OCI-LY1 (cell line): Measurements from ENCODE around the gene TCF4.
A peak's percentile ranks its signal among the peaks of the same experiment; 100 is the strongest.

Source experiments
- H2AFZ ChIP-seq: fragments of 200-600 bp; sonication (generic), shearing (Covaris generic); 2 replicates; pipeline ENCODE4 v1.6.0; 2014; ENCODE audit warnings: antibody characterized with exemption, mild to moderate bottlenecking, low read length
- H3F3A ChIP-seq: fragments of 200-600 bp; sonication (generic), shearing (Covaris generic); 2 replicates; pipeline ENCODE4 v1.6.0; 2014; ENCODE audit warnings: mild to moderate bottlenecking, antibody characterized with exemption, low read length, moderate library complexity; ENCODE audit not compliant: insufficient read depth
- H3K27ac ChIP-seq: fragments of 200-600 bp; sonication (generic); 2 replicates; pipeline ENCODE4 v1.5.1; 2014; ENCODE audit warnings: low read length, mixed run types, mild to moderate bottlenecking, low read depth; ENCODE audit not compliant: poor library complexity, severe bottlenecking
- H3K27me3 ChIP-seq: fragments of 200-600 bp; sonication (generic); 2 replicates; pipeline ENCODE4 v1.6.0; 2014; ENCODE audit warnings: antibody characterized with exemption, mild to moderate bottlenecking, low read length, moderate library complexity; ENCODE audit not compliant: insufficient read depth
- H3K36me3 ChIP-seq: fragments of 200-600 bp; sonication (generic); 2 replicates; pipeline ENCODE4 v1.6.1; 2014; ENCODE audit warnings: mild to moderate bottlenecking, antibody characterized with exemption, low read length, moderate library complexity, mixed read lengths; ENCODE audit not compliant: insufficient read depth
- H3K4me1 ChIP-seq: fragments of 200-600 bp; sonication (generic); 2 replicates; pipeline ENCODE4 v1.5.1; 2014; ENCODE audit warnings: mild to moderate bottlenecking, low read length, moderate library complexity; ENCODE audit not compliant: insufficient read depth, severe bottlenecking
- H3K4me2 ChIP-seq: fragments of 200-600 bp; sonication (generic), shearing (Covaris generic); 2 replicates; pipeline ENCODE4 v1.6.1; 2014; ENCODE audit warnings: low read length
- H3K4me3 ChIP-seq: fragments of 200-600 bp; sonication (generic); 2 replicates; pipeline ENCODE4 v1.5.1; 2014; ENCODE audit warnings: low read length, low read depth, mild to moderate bottlenecking, mixed read lengths; ENCODE audit not compliant: poor library complexity, severe bottlenecking
- H3K79me2 ChIP-seq: fragments of 200-600 bp; shearing (Covaris generic); 2 replicates; pipeline ENCODE4 v1.6.1; 2016; ENCODE audit warnings: mixed run types, low read length, mixed read lengths; ENCODE audit not compliant: insufficient read depth
- H3K9ac ChIP-seq: fragments of 200-600 bp; sonication (generic), shearing (Covaris generic); 2 replicates; pipeline ENCODE4 v1.6.1; 2014; ENCODE audit warnings: mild to moderate bottlenecking, low read length, mixed read lengths
- H3K9me2 ChIP-seq: fragments of 200-600 bp; sonication (generic), shearing (Covaris generic); 2 replicates; pipeline ENCODE4 v1.6.1; 2014; ENCODE audit warnings: low read depth, mild to moderate bottlenecking, low read length, mixed read lengths
- H3K9me3 ChIP-seq: fragments of 200-600 bp; shearing (Covaris generic); 2 replicates; pipeline ENCODE4 v1.6.1; 2014; ENCODE audit warnings: low read length, mixed read lengths
- H4K20me1 ChIP-seq: fragments of 200-600 bp; sonication (generic), shearing (Covaris generic); 2 replicates; pipeline ENCODE4 v1.6.0; 2016; ENCODE audit warnings: mild to moderate bottlenecking, low read length; ENCODE audit not compliant: insufficient read depth
- EZH2 ChIP-seq: fragments of 200-600 bp; sonication (generic), shearing (Covaris generic); IDR thresholded peaks from 2 replicates; pipeline ENCODE4 v1.8.0; 2017; ENCODE audit warnings: borderline replicate concordance, mixed run types, mild to moderate bottlenecking, antibody characterized with exemption, low read length, moderate library complexity, mixed read lengths
- TF ChIP-seq, protein P1 (sequence below): fragments of 200-600 bp; sonication (generic), shearing (Covaris generic); IDR thresholded peaks from 2 replicates; pipeline ENCODE4 v1.5.1; 2017; ENCODE audit warnings: mild to moderate bottlenecking, antibody characterized with exemption, low read length, moderate library complexity, mixed read lengths

The TCF4 gene

GRCh38 chr18:55543130-55543704, 44.8 kb downstream of the TCF4 start:
- no peak overlapping the region for H2AFZ ChIP-seq
- H3K9ac ChIP-seq: no peak overlapping the region
- no peaks in the 10 kb centered on the region for H3F3A ChIP-seq
- 0 out of 2 replicates have a peak, but pooled peaks cover 3% of the 10 kb centered on the region for H3K9me3 ChIP-seq
- no peak overlapping the region for H3K4me3 ChIP-seq
- no peaks in the 10 kb centered on the region for H4K20me1 ChIP-seq
- no peak overlapping the region for H3K27ac ChIP-seq
- H3K4me1 ChIP-seq: peaks cover 67% of the 10 kb centered on the region
- TF ChIP-seq, protein P1, sequence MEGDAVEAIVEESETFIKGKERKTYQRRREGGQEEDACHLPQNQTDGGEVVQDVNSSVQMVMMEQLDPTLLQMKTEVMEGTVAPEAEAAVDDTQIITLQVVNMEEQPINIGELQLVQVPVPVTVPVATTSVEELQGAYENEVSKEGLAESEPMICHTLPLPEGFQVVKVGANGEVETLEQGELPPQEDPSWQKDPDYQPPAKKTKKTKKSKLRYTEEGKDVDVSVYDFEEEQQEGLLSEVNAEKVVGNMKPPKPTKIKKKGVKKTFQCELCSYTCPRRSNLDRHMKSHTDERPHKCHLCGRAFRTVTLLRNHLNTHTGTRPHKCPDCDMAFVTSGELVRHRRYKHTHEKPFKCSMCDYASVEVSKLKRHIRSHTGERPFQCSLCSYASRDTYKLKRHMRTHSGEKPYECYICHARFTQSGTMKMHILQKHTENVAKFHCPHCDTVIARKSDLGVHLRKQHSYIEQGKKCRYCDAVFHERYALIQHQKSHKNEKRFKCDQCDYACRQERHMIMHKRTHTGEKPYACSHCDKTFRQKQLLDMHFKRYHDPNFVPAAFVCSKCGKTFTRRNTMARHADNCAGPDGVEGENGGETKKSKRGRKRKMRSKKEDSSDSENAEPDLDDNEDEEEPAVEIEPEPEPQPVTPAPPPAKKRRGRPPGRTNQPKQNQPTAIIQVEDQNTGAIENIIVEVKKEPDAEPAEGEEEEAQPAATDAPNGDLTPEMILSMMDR: no peak
- TF ChIP-seq EZH2: no peak
- H3K4me2 ChIP-seq: no peak overlapping the region
- H3K9me2 ChIP-seq: no peaks in the 10 kb centered on the region
- peaks cover 15% of the 10 kb centered on the region for H3K36me3 ChIP-seq
- peaks cover 48% of the 10 kb centered on the region for H3K79me2 ChIP-seq
- H3K27me3 ChIP-seq: no peaks in the 10 kb centered on the region

DNA sequence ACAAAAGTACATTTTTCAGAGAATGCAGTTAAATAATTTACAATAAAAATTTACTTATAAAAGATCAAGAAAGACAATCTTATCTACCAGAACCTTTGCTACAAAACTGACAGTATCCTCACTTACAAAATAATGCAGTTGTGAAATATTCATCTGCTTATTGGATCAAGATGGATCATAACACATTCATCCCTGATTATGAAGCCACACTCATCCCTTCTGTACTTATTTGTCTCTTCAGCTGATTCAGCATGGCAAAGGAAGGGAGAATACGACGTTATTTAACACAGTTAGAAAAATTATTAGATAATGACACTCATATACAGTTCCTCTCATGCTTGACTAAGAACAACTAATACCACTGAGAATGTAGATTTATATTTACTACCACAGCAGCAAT, 46.4 kb downstream of the TCF4 start:
- TF ChIP-seq, protein P1: no peak
- no peak for TF ChIP-seq EZH2
- H3K36me3 ChIP-seq: peaks cover 19% of the 10 kb centered on the region
- H3K4me1 ChIP-seq: peaks cover 64% of the 10 kb centered on the region
- no peaks in the 10 kb centered on the region for H3F3A ChIP-seq
- H3K4me2 ChIP-seq: no peak overlapping the region
- peak overlapping the region; percentile 41 for H3K27ac ChIP-seq
- no peak overlapping the region for H3K9ac ChIP-seq
- H3K27me3 ChIP-seq: no peaks in the 10 kb centered on the region
- no peaks in the 10 kb centered on the region for H4K20me1 ChIP-seq
- peaks cover 37% of the 10 kb centered on the region for H3K79me2 ChIP-seq
- H3K9me3 ChIP-seq: 0 out of 2 replicates have a peak, but pooled peaks cover 3% of the 10 kb centered on the region
- H3K9me2 ChIP-seq: no peaks in the 10 kb centered on the region
- no peak overlapping the region for H2AFZ ChIP-seq
- H3K4me3 ChIP-seq: no peak overlapping the region

- peaks cover 50% of the 10 kb centered on the region for H3K79me2 ChIP-seq
- no peak overlapping the region for H3K4me2 ChIP-seq
- 0 out of 2 replicates have a peak, but pooled peaks cover 3% of the 10 kb centered on the region for H3K9me3 ChIP-seq
- no peak overlapping the region for H3K4me3 ChIP-seq
- H3K9me2 ChIP-seq: no peaks in the 10 kb centered on the region
- no peak overlapping the region for H3K27ac ChIP-seq
- H3K27me3 ChIP-seq: no peaks in the 10 kb centered on the region
- TF ChIP-seq, protein P1: no peak
- TF ChIP-seq EZH2: no peak
- no peak overlapping the region for H3K9ac ChIP-seq
- H3K4me1 ChIP-seq: peaks cover 65% of the 10 kb centered on the region
- H3F3A ChIP-seq: no peaks in the 10 kb centered on the region
- peaks cover 19% of the 10 kb centered on the region for H3K36me3 ChIP-seq
- H2AFZ ChIP-seq: no peak overlapping the region
- H4K20me1 ChIP-seq: no peaks in the 10 kb centered on the region
Measured at GRCh38 chr18:55539240-55539639, 48.8 kb downstream of the TCF4 start.
